Endometrial microvascular endothelial cells (primary cell): Measurements from ENCODE around the gene SH2B2. TPM values are rescaled to one million over a fixed set of nuclear protein-coding genes. Genes with fewer than 3 reads are reported as not detected.
"Not testable (repeated sequence)": the region's sequence is repeated elsewhere in the genome, so short reads cannot be mapped to it uniquely, and the experiment has no call there.

Experiments used
- in situ Hi-C: cut with HindIII; loops from 2 replicates; pipeline ENCODE4 v1.10.0; 2017; ENCODE audit warnings: low sequenced_read_pairs, low pct_unique_long_range_greater_than_20kb; ENCODE audit errors: inconsistent ontology term
- total RNA-seq: library from RNA; depleted of rRNA; stranded (reverse); fragments of >200 nt; gene quantifications from one replicate; pipeline ENCODE4 v1.2.3, GENCODE V29; 2015; ENCODE audit errors: inconsistent ontology term

The SH2B2 gene
- total RNA-seq, 1 donor from 2014 or later = 0.56 TPM

DNA sequence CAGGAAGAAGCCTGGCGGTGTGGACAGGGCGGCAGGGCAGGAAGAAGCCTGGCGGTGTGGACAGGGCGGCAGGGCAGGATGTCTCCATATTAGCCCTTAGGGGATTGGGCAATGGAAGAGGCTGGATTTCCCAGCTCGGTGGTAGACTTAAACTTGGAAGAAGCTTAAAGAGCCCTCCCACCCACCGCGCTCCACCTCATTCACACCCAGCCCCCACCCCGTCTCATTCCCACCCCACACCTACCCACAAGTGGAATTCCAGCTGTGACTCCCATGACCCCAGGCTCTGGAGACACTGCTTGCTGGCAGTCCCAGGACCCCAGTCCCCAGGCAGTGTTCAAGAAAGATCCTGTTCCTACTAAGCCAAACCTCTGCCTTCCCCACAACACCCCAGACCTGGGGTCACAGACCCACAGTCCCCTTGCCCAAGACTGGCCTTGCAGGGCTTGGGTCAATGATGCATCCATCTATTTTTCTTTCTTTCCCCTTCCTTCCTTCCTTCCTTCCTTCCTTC, 35.6 kb downstream of the SH2B2 start:
- in situ Hi-C loops = no loop called here

GRCh38 chr7:102323914-102324195, 37.2 kb downstream of the SH2B2 start:
- in situ Hi-C loops = no loop called here

DNA sequence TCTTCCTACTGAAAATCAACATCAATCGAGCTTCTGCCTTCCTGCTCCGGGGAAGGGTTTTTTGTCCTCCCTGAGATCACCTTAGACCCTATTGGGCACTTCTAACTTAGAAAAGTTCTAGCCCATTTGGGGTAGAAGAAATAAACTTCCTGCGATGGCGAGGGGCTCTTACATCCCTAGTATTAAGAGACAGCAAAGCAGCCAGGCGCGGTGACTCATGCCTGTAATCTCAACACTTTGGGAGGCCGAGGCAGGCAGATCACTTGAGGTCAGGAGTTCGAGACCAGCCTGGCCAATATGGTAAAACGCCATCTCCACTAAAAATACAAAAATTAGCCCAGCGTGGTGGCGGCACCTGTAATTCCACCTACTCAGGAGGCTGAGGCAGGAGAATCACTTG, 38.4 kb downstream of the SH2B2 start:
- in situ Hi-C loops = not testable (repeated sequence)

GRCh38 chr7:102326157-102326889, 39.7 kb downstream of the SH2B2 start:
- in situ Hi-C loops = no loop called here

GRCh38 chr7:102327183-102327582, 40.5 kb downstream of the SH2B2 start:
- in situ Hi-C loops = not testable (repeated sequence)

- in situ Hi-C loops = not testable (repeated sequence)
Observed at GRCh38 chr7:102328863-102329262, 42.2 kb downstream of the SH2B2 start.

GRCh38 chr7:102329366-102329765, 42.7 kb downstream of the SH2B2 start:
- in situ Hi-C loops = not testable (repeated sequence)

DNA sequence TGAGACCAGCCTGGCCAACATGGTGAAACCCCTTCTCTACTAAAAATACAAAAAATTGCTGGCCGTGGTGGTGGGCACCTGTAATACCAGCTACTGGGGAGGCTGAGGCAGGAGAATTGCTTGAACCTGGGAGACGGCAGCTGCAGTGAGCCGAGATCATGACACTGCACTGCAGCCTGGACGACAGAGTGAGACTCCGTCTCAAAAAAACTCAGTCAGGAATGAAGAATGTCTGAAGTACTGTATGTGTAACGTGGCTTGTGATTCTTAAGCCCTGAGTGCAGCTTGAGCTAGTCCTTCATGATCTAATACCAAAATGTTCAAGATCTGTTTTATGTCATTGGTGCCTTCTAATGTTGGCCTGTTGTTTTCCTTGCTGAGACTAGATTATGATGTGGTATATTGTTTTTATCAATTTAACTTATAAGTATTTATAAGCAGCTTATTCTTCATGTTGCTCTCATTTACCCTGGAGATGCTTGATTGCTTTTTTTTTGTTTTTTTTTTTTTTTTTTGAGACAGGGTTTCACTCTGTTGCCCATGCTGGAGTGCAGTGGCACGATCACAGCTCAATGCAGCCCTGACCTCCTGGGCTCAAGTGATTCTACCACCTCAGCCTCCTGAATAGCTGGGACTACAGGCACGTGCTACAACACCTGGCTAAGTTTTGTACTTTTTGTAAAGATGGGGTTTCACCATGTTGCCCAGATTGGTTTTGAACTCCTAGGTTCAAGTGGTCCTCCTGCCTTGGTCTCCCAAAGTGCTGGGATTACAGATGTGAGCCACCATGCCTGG, 44.2 kb downstream of the SH2B2 start:
- in situ Hi-C loops = not testable (repeated sequence)

DNA sequence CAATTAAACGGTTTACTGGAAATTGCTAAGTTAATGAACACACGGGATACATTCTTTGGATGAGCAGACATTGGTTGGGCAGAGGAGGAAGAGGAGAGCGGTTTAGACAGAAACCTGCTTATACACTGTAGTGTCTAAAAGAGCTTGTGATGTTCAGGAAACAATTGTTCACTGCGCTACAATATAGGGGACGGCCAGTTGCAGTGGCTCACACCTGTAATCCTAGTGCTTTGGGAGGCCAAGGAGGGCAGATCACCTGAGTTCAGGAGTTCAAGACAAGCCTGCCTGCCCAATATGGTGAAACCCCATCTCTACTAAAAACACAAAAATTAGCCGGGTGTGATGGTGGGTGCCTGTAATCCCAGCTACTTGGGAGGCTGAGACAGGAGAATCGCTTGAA, 48.9 kb downstream of the SH2B2 start:
- in situ Hi-C loops = not testable (repeated sequence)

DNA sequence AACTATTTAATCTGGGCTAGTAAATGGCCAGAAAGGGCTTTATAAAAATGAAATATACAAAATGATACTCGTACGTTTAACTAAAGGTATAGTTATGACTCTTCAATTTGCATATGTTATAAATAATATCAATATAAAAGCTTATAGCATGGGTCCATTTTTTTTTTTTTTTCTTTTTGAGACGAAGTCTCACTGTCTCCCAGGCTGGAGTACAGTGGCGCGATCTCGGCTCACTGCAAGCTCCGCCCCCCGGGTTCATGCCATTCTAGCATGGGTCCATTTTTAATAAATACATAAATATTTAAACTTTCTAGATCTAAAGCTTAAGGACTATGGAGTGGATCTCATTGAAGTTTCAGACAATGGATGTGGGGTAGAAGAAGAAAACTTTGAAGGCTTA, 50.3 kb downstream of the SH2B2 start:
- in situ Hi-C loops = not testable (repeated sequence)

DNA sequence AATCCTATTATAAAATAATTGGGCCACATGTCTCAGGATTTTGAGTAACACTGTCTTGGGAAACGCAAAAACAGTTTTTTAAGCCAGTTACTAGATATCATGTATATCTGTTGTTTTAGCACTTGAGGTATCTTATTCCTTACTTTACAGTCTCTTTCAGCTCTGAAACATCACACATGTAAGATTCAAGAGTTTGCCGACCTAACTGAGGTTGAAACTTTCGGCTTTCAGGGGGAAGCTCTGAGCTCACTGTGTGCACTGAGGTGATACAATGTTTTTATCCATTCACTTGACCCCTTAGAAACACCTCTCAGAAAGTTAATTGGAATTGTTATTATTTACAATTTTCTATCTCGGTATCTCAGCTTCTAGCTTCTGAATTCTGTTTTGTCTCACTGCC, 50.8 kb downstream of the SH2B2 start:
- in situ Hi-C loops = not testable (repeated sequence)

DNA sequence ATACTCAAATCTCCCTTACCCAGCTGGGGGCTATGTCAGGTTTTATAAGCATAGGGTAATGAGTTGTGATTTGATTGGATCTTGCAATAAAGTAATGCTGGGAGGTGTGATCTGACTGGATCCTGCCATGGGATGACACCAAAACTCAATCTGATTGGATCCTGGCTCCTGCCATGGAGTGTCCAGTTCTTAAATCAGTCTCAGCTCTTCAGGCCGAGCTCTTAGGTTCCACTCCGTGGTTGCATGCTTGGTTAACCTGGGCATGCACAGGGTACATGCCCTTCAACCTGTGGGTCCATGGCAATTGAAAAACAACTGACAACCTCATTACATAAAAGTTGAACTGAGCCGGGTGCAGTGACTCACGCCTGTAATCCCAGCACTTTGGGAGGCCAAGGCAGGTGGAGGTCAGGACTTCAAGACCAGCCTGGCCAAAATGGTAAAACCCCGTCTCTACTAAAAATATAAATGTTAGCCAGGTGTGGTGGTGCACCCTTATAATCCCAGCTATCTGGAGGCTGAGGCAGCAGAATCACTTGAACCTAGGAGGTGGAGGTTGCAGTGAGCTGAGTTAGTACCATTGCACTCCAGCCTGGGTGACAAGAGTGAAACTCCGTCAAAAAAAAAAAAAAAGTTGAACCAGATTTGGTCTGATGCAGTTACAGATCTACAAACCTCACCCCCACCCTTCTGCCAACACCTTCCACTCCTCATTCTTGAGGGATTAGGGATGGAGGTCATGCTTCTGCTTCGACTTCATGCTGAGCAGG, 54.1 kb downstream of the SH2B2 start:
- in situ Hi-C loops = not testable (repeated sequence)

- in situ Hi-C loops = not testable (repeated sequence)
Observed at GRCh38 chr7:102346983-102347382, 60.3 kb downstream of the SH2B2 start.

DNA sequence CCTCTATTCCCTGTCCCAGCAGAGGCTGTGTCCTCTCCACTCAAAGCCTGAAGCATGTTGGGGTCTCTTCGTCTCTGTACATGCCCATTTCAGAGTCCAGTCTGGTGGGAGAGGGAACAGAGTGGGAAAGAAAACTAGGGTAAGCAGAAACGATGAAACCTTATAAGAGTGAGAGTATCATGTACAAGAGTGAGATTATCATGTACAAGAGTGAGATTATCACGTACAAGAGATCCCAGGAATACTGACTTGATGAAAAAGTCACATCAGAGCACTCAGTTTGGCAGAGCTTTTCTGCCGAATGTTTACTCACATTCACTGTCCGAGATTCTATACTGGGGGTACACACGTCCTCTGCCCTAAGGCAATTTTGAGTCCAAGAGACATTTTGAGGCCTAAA, 69.7 kb downstream of the SH2B2 start, which contains the start of gene SPDYE6:
Gene SPDYE6 (minus strand): TSS at position 101 of the 400 bp plus-strand sequence. CDS start 421 bp downstream, outside the sequence.
- in situ Hi-C loops = not testable (repeated sequence)

- in situ Hi-C loops = not testable (repeated sequence)
Observed at GRCh38 chr7:102363549-102364393, 77.1 kb downstream of the SH2B2 start.

- in situ Hi-C loops = not testable (repeated sequence)
Observed at GRCh38 chr7:102364394-102364886, 77.8 kb downstream of the SH2B2 start.

- in situ Hi-C loops = not testable (repeated sequence)
Observed at GRCh38 chr7:102365390-102365789, 78.7 kb downstream of the SH2B2 start.

DNA sequence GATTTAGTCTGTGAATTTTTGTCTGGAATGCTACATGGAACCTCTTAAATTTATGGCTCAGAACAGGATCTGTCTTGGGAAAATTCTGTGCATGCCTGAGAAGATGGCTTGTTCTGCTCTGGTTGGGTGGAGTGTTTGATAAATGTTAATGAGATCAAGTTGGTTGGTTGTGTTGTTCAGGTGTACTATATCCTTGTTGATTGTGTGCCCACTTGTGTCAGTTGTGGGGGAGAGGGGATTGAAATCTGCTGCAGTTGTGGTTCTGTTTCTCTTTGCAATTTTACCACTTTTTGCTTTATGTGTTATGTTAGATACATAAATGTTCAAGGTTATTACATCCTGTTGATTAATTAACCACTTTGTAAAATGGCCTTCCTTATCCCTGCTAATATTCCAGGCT, 83.4 kb downstream of the SH2B2 start:
- in situ Hi-C loops = not testable (repeated sequence)
